Fibroblast of lung (primary cell): ENCODE results near the gene USP14. TPM values are rescaled to one million over a fixed set of nuclear protein-coding genes. Genes with fewer than 3 reads are reported as not detected.

ENCODE experiments used
- DNase-seq, 2 donors: peaks; one replicate each; pipeline versions ENCODE4 v3.0.0 to v3.0.0-alpha.2; 2010; ENCODE audit warnings: low read depth in 2 of 2
- H2AFZ ChIP-seq: 2 replicates; pipeline ENCODE4 v1.5.1; 2012; ENCODE audit warnings: low read length, control low read depth, inconsistent platforms
- H3K27ac ChIP-seq: 2 replicates; pipeline ENCODE4 v1.5.1; 2011; ENCODE audit warnings: low read length, control low read depth; ENCODE audit not compliant: insufficient read depth
- H3K27me3 ChIP-seq: 2 replicates; pipeline ENCODE4 v1.5.1; 2011; ENCODE audit warnings: mild to moderate bottlenecking, low read length; ENCODE audit not compliant: control insufficient read depth, insufficient read depth
- H3K36me3 ChIP-seq: 2 replicates; pipeline ENCODE4 v1.5.1; 2011; ENCODE audit warnings: low read length; ENCODE audit not compliant: control insufficient read depth, insufficient read depth
- H3K4me1 ChIP-seq: 2 replicates; pipeline ENCODE4 v1.5.1; 2011; ENCODE audit warnings: low read length; ENCODE audit not compliant: control insufficient read depth, insufficient read depth; ENCODE audit errors: extremely low read depth
- H3K4me2 ChIP-seq: 2 replicates; pipeline ENCODE4 v1.5.1; 2011; ENCODE audit warnings: low read length, control low read depth; ENCODE audit not compliant: insufficient read depth; ENCODE audit errors: extremely low read depth
- H3K4me3 ChIP-seq, 4 experiments: fragments of 200-600 bp in 1 of 4; sonication (generic) in 1 of 4; replicated peaks in 1 of 4; 2 replicates each; pipeline ENCODE4 v1.5.1; 2011 to 2016; ENCODE audit warnings: low read length in 4 of 4, low read depth in 3 of 4, mild to moderate bottlenecking in 3 of 4, control low read depth in 2 of 4, inconsistent platforms in 1 of 4, mixed read lengths in 1 of 4; ENCODE audit not compliant: insufficient read depth in 1 of 4; ENCODE audit errors: control extremely low read depth in 1 of 4
- H3K79me2 ChIP-seq: 2 replicates; pipeline ENCODE4 v1.5.1; 2012; ENCODE audit warnings: mild to moderate bottlenecking, low read length, inconsistent platforms; ENCODE audit not compliant: control insufficient read depth, insufficient read depth
- H3K9ac ChIP-seq: 2 replicates; pipeline ENCODE4 v1.5.1; 2011; ENCODE audit warnings: mild to moderate bottlenecking, low read length, control low read depth; ENCODE audit not compliant: insufficient read depth
- H3K9me3 ChIP-seq: 2 replicates; pipeline ENCODE4 v1.5.1; 2012; ENCODE audit warnings: low read depth, low read length; ENCODE audit not compliant: control insufficient read depth, insufficient read depth
- H4K20me1 ChIP-seq: 2 replicates; pipeline ENCODE4 v1.5.1; 2011; ENCODE audit warnings: low read length; ENCODE audit not compliant: control insufficient read depth, insufficient read depth; ENCODE audit errors: extremely low read depth
- CTCF ChIP-seq, 2 donors: IDR thresholded peaks in 1 of 2; conservative IDR thresholded peaks in 1 of 2; 1 replicate in 1 of 2; 2 replicates in 1 of 2; pipeline ENCODE4 v1.5.1; 2011 to 2012; ENCODE audit warnings: low read length in 2 of 2, control low read depth in 1 of 2, inconsistent platforms in 1 of 2, low read depth in 1 of 2, mild to moderate bottlenecking in 1 of 2
- EZH2 ChIP-seq: IDR thresholded peaks from 2 replicates; pipeline ENCODE4 v1.5.1; 2012; ENCODE audit warnings: low read length, control low read depth, mild to moderate bottlenecking; ENCODE audit errors: missing control alignments
- polyA plus RNA-seq, 2 donors: library from polyadenylated mRNA; depleted of rRNA in 1 of 2; stranded (reverse) in 1 of 2; unstranded in 1 of 2; fragments of >200 nt; gene quantifications; 2 replicates each; pipeline ENCODE4 v1.2.1, GENCODE V29; 2011 to 2012; ENCODE audit warnings: missing spikeins in 1 of 2
- total RNA-seq: library from RNA; depleted of rRNA; stranded (reverse); fragments of >200 nt; gene quantifications from 2 replicates; pipeline ENCODE4 v1.2.1, GENCODE V29; 2014

USP14 gene
- total and polyA plus RNA-seq, 2 donors (not counting 1 experiment from before 2014, with no cell fraction given): 21.5 to 39.5 TPM

- no peak overlapping the region for H3K4me3 ChIP-seq
Measured at GRCh38 chr18:250685-251084, 92.3 kb downstream of the USP14 start.

GRCh38 chr18:251572-251971 lies 93.2 kb downstream of the USP14 start:
- Histone ChIP-seq H3K4me3 (no peak overlapping the region), H3K9me3 (no peaks in the 10 kb centered on the region), H2AFZ (no peak overlapping the region), H4K20me1 (no peaks in the 10 kb centered on the region), H3K27me3 (no peaks in the 10 kb centered on the region), H3K4me1 (no peaks in the 10 kb centered on the region), H3K27ac (no peak overlapping the region), H3K79me2 (no peaks in the 10 kb centered on the region), H3K36me3 (no peaks in the 10 kb centered on the region), H3K9ac (no peak overlapping the region), H3K4me2 (no peak overlapping the region)
- TF ChIP-seq CTCF (conservative IDR thresholded peaks at IDR 0.05 in 1 of 2, IDR thresholded peaks at IDR 0.05 in 1 of 2; ENCODE audit: low read depth in 1 of 2, low read length in 2 of 2) (no peak), EZH2 (no peak)
- no peak for DNase-seq

More at GRCh38 chr18:250685-251084, 92.3 kb downstream of the USP14 start:
- no peaks in the 10 kb centered on the region for H3K9me3 ChIP-seq
- H4K20me1 ChIP-seq: no peaks in the 10 kb centered on the region
- H3K36me3 ChIP-seq: no peaks in the 10 kb centered on the region
- H3K79me2 ChIP-seq: no peaks in the 10 kb centered on the region
- no peaks in the 10 kb centered on the region for H3K4me1 ChIP-seq
- H3K27ac ChIP-seq: no peak overlapping the region
- no peak overlapping the region for H3K9ac ChIP-seq
- no peaks in the 10 kb centered on the region for H3K27me3 ChIP-seq
- no peak overlapping the region for H3K4me2 ChIP-seq
- DNase-seq: peak; percentile 14 to 32
- H2AFZ ChIP-seq: no peak overlapping the region
- TF ChIP-seq EZH2 (no peak), CTCF (conservative IDR thresholded peaks at IDR 0.05 in 1 of 2, IDR thresholded peaks at IDR 0.05 in 1 of 2; ENCODE audit: low read depth in 1 of 2, low read length in 2 of 2) (no peak)

GRCh38 chr18:253121-253520 lies 94.8 kb downstream of the USP14 start:
- Histone ChIP-seq H3K9ac (no peak overlapping the region), H3K9me3 (no peaks in the 10 kb centered on the region), H3K27ac (no peak overlapping the region), H3K27me3 (no peaks in the 10 kb centered on the region), H3K4me2 (no peak overlapping the region), H3K36me3 (peaks cover 1% of the 10 kb centered on the region), H4K20me1 (no peaks in the 10 kb centered on the region), H2AFZ (no peak overlapping the region), H3K79me2 (no peaks in the 10 kb centered on the region), H3K4me3 (no peak overlapping the region), H3K4me1 (no peaks in the 10 kb centered on the region)
- TF ChIP-seq EZH2 (no peak), CTCF (conservative IDR thresholded peaks at IDR 0.05 in 1 of 2, IDR thresholded peaks at IDR 0.05 in 1 of 2; ENCODE audit: low read depth in 1 of 2, low read length in 2 of 2) (no peak)
- no peak for DNase-seq
